Central memory CD8-positive, alpha-beta T cell (primary cell): ENCODE data around the gene SULT4A1.
"Not testable (repeated sequence)": the region's sequence is repeated elsewhere in the genome, so short reads cannot be mapped to it uniquely, and the experiment has no call there.

Experiments
- ATAC-seq: fragments of 150-1000 bp; cut with Tn5 transposase; replicated peaks from 2 replicates; pipeline ENCODE4 v1.10.0; 2022; ENCODE audit warnings: mild to moderate bottlenecking, moderate FRiP score, moderate number of reproducible peaks; ENCODE audit not compliant: poor library complexity, severe bottlenecking; ENCODE audit errors: extremely low read depth
- DNase-seq, 2 donors: peaks; one replicate each; pipeline ENCODE4 v3.0.0; 2021; ENCODE audit warnings: low spot score in 2 of 2
- H3K27ac Mint-ChIP-seq: one replicate; pipeline ENCODE4 v1.8.0; 2022; ENCODE audit warnings: low read depth, mild to moderate bottlenecking, moderate library complexity, mixed read lengths
- H3K27me3 Mint-ChIP-seq: one replicate; pipeline ENCODE4 v1.8.0; 2022; ENCODE audit warnings: mixed read lengths
- H3K36me3 Mint-ChIP-seq: one replicate; pipeline ENCODE4 v1.8.0; 2022; ENCODE audit warnings: mild to moderate bottlenecking, moderate library complexity, mixed read lengths; ENCODE audit not compliant: insufficient read depth
- H3K4me1 Mint-ChIP-seq: one replicate; pipeline ENCODE4 v1.8.0; 2022; ENCODE audit warnings: mixed read lengths
- H3K4me3 Mint-ChIP-seq: one replicate; pipeline ENCODE4 v1.8.0; 2022; ENCODE audit warnings: mild to moderate bottlenecking, moderate library complexity, mixed read lengths
- H3K9me3 Mint-ChIP-seq: one replicate; pipeline ENCODE4 v1.8.0; 2022; ENCODE audit warnings: mixed read lengths

SULT4A1 gene, protein sequence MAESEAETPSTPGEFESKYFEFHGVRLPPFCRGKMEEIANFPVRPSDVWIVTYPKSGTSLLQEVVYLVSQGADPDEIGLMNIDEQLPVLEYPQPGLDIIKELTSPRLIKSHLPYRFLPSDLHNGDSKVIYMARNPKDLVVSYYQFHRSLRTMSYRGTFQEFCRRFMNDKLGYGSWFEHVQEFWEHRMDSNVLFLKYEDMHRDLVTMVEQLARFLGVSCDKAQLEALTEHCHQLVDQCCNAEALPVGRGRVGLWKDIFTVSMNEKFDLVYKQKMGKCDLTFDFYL

DNA sequence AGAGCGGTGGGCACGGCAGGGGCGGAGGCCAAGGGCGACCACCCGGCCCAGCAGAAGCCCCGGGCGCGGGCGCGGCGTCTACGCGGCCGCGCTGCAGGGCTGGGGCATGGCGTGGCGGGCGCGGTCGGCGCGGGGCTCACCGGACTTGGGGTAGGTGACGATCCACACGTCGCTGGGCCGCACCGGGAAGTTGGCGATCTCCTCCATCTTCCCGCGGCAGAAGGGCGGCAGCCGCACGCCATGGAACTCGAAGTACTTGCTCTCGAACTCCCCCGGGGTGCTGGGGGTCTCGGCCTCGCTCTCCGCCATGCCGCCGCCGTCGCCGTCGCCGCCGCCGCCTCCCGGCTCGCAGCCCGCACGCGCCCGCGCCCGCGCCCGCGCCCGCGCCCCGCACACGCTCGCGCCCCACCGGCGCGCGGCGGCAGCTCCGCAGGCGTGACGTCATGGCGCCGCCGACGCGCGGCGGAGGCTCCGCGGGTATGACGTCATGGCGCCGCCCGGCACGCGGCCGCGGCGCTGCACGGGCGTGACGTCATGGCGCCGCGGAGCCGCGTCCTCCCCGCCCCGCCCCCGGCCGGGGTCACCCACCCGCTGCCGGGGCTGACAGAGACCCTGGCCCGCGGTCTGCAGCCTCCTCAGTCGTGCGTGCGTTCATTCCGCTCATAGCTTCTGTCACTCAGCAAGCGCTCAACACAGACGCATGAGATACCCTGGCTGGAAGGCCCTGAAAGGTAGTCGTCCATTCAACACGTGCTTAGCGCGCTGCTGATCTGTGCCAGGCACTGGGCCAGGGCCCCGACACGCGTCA lies at the start of gene SULT4A1:
Gene SULT4A1 (minus strand): TSS at position 440 of the 808 bp plus-strand sequence. CDS start 131 bp downstream, at position 309.
- Mint-ChIP-seq H3K4me1 (no peaks in the 10 kb centered on the region), H3K27ac (no peak within 1 kb of the TSS), H3K36me3 (peaks cover 4% of the 10 kb centered on the region), H3K9me3 (peaks cover under 1% of the 10 kb centered on the region), H3K4me3 (peak within 1 kb of the TSS; percentile 20), H3K27me3 (peaks cover 86% of the 10 kb centered on the region)
- DNase-seq (no peak), ATAC-seq (no peak)

GRCh38 chr22:43911351-43911750 lies 49.0 kb upstream of the SULT4A1 start:
- Mint-ChIP-seq H3K4me1 (no peaks in the 10 kb centered on the region), H3K27ac (no peak overlapping the region), H3K9me3 (no peaks in the 10 kb centered on the region), H3K4me3 (no peak overlapping the region), H3K27me3 (peaks cover 60% of the 10 kb centered on the region), H3K36me3 (no peaks in the 10 kb centered on the region)
- no peak for DNase-seq
- ATAC-seq = no peak

GRCh38 chr22:43910178-43910695 lies 47.9 kb upstream of the SULT4A1 start:
- ATAC-seq = no peak
- no peak overlapping the region for H3K27ac Mint-ChIP-seq
- H3K27me3 Mint-ChIP-seq = peaks cover 67% of the 10 kb centered on the region
- no peaks in the 10 kb centered on the region for H3K4me1 Mint-ChIP-seq
- no peak overlapping the region for H3K4me3 Mint-ChIP-seq
- no peaks in the 10 kb centered on the region for H3K9me3 Mint-ChIP-seq
- no peaks in the 10 kb centered on the region for H3K36me3 Mint-ChIP-seq
- DNase-seq = no peak

GRCh38 chr22:43909708-43910107 lies 47.4 kb upstream of the SULT4A1 start:
- DNase-seq (no peak), ATAC-seq (no peak)
- H3K4me3 Mint-ChIP-seq = no peak overlapping the region
- no peaks in the 10 kb centered on the region for H3K36me3 Mint-ChIP-seq
- H3K27ac Mint-ChIP-seq = no peak overlapping the region
- no peaks in the 10 kb centered on the region for H3K4me1 Mint-ChIP-seq
- peaks cover 68% of the 10 kb centered on the region for H3K27me3 Mint-ChIP-seq
- no peaks in the 10 kb centered on the region for H3K9me3 Mint-ChIP-seq

DNA sequence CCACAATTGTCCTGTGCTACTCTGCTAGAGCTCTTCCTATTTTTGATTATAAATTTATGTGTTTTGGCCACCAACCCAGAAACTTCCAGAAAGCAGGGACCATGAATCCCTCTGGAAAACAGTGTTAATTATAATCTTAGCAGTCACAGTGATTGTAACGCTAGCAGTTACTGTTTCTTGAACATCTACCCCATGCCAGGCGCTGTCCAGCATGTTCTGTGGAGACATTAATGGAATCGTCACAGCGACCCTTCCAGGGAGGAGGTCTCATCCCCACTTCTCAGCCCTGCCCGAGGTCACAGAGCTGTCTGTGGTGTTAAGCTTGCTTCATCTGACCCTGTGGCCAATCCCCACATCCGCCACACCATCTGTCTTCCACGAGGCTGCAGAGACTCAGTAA lies 43.4 kb upstream of the SULT4A1 start:
- ATAC-seq (no peak), DNase-seq (no peak)
- H3K27ac Mint-ChIP-seq = no peak overlapping the region
- H3K27me3 Mint-ChIP-seq = peaks cover 63% of the 10 kb centered on the region
- no peaks in the 10 kb centered on the region for H3K36me3 Mint-ChIP-seq
- H3K9me3 Mint-ChIP-seq = no peaks in the 10 kb centered on the region
- no peaks in the 10 kb centered on the region for H3K4me1 Mint-ChIP-seq
- H3K4me3 Mint-ChIP-seq = no peak overlapping the region

DNA sequence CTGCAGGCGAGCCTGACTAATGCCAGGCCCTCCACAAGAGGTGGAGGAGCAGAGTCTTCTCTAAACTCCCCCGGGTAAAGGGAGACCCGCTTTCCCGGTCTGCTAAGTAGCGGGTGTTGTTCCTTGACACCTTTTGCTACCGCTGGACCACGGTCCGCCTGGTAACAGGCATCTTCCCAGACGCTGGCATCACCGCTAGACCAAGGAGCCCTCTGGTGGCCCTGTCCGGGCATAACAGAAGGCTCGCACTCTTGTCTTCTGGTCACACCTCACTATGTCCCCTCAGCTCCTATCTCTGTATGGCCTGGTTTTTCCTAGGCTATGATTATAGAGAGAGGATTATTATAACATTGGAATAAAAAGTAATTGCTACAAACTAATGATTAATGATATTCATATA lies 42.1 kb upstream of the SULT4A1 start:
- DNase-seq, H3K9me3 Mint-ChIP-seq, H3K36me3 Mint-ChIP-seq, H3K4me3 Mint-ChIP-seq, H3K27ac Mint-ChIP-seq, ATAC-seq, H3K4me1 Mint-ChIP-seq: not testable (repeated sequence)
- H3K27me3 Mint-ChIP-seq = peaks cover 50% of the 10 kb centered on the region

GRCh38 chr22:43903033-43903432 lies 40.7 kb upstream of the SULT4A1 start:
- DNase-seq, H3K36me3 Mint-ChIP-seq, H3K4me1 Mint-ChIP-seq, ATAC-seq, H3K4me3 Mint-ChIP-seq, H3K9me3 Mint-ChIP-seq, H3K27ac Mint-ChIP-seq: not testable (repeated sequence)
- peaks cover 45% of the 10 kb centered on the region for H3K27me3 Mint-ChIP-seq

DNA sequence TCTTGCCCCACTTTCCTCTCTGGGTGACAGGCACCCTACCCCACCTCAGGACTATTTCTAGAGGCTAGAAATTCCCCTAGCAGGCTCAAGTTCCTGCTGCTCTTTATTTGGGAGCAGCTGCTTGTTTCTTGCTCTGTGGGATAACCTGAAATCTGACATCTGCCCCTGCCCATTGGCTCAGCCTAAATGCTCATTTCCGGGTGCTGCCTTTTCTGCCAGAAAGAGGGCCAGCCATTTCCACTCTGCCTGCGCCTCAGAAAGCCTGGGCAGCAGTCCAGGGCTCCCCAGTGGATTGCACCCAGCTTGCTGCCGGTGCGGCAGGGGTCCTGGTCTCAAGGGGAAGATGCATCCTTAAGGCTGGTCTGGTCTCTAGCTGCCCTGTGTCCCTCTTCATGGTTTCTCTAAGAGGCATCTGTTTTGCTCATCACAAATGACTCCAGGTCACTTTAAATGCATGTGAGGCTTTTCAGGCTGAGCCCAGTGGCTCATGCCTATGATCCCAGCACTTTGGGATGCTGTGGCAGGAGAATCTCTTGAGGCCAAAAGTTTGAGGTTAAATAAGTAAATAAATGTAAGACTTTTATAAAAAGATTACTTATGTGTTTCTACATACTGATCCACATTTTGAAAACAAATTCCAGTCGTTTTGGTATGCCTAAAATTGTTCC lies 39.8 kb upstream of the SULT4A1 start:
- DNase-seq (no peak), ATAC-seq (no peak)
- no peaks in the 10 kb centered on the region for H3K36me3 Mint-ChIP-seq
- H3K4me1 Mint-ChIP-seq = no peaks in the 10 kb centered on the region
- no peaks in the 10 kb centered on the region for H3K9me3 Mint-ChIP-seq
- peaks cover 38% of the 10 kb centered on the region for H3K27me3 Mint-ChIP-seq
- H3K4me3 Mint-ChIP-seq = no peak overlapping the region
- H3K27ac Mint-ChIP-seq = no peak overlapping the region

- Mint-ChIP-seq H3K27me3 (peaks cover 44% of the 10 kb centered on the region), H3K9me3 (no peaks in the 10 kb centered on the region), H3K4me3 (no peak overlapping the region), H3K36me3 (no peaks in the 10 kb centered on the region), H3K27ac (no peak overlapping the region), H3K4me1 (no peaks in the 10 kb centered on the region)
- no peak for DNase-seq
- no peak for ATAC-seq
These were observed 37.9 kb upstream of the SULT4A1 start for GRCh38 chr22:43900206-43900605.

- ATAC-seq (no peak), DNase-seq (no peak)
- Mint-ChIP-seq H3K4me3 (no peak overlapping the region), H3K9me3 (no peaks in the 10 kb centered on the region), H3K4me1 (no peaks in the 10 kb centered on the region), H3K27ac (no peak overlapping the region), H3K27me3 (peaks cover 39% of the 10 kb centered on the region), H3K36me3 (no peaks in the 10 kb centered on the region)
These were observed 35.5 kb upstream of the SULT4A1 start for GRCh38 chr22:43897751-43898261.

DNA sequence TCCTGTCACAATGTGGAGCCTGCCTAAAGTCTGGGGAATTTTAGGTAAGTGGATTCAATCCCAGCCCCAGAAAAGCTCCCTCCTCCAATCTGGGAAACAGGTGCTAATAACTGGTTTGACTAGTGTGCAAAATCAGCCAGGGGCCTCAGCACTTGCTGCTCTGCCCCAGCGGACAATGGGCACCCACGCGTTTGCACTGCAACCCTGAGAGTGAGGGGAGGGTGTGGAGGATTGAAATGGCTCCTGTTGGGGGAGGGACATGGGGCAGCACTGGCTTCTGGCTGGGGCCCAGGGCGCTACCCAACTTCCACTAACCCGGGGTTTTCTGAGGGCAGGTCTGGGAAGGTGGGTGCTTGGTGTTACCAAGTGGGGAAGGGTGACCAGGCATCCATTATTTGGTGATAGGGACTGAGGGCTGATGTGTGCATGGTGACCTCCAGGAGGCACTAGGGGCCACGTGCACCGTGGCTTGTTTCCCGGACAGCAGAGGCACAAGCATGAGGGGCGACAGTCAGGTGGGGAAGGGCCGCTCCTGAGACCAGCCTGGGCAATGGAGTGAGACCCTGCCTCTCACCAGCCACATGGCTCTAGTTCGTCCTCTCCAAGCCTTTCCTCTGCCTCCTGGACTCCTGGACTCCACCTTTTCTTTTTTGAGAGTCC lies 33.8 kb upstream of the SULT4A1 start:
- Mint-ChIP-seq H3K27ac (no peak overlapping the region), H3K4me1 (no peaks in the 10 kb centered on the region), H3K27me3 (peaks cover 25% of the 10 kb centered on the region), H3K4me3 (no peak overlapping the region), H3K9me3 (no peaks in the 10 kb centered on the region), H3K36me3 (no peaks in the 10 kb centered on the region)
- ATAC-seq = no peak
- no peak for DNase-seq

GRCh38 chr22:43894122-43894521 lies 31.8 kb upstream of the SULT4A1 start:
- H3K27ac Mint-ChIP-seq = no peak overlapping the region
- no peak for ATAC-seq
- DNase-seq = no peak
- H3K4me1 Mint-ChIP-seq = no peaks in the 10 kb centered on the region
- H3K4me3 Mint-ChIP-seq = no peak overlapping the region
- peaks cover 40% of the 10 kb centered on the region for H3K27me3 Mint-ChIP-seq
- no peaks in the 10 kb centered on the region for H3K9me3 Mint-ChIP-seq
- no peaks in the 10 kb centered on the region for H3K36me3 Mint-ChIP-seq
